ENCODE results near the gene TMEM117. TPM values are rescaled to one million over a fixed set of nuclear protein-coding genes. Genes with fewer than 3 reads are reported as not detected.
A peak's percentile ranks its signal among the peaks of the same experiment; 100 is the strongest.

TMEM117 gene
- polyA plus RNA-seq, 1 donor (not counting 4 experiments of a cell fraction or from before 2014, with no cell fraction given): 8.5 TPM

- H3K9me1 ChIP-seq (ENCODE audit: control insufficient read depth, extremely low read depth, insufficient read depth, low read length): no peaks in the 10 kb centered on the region
- dilution Hi-C loops (cut with MboI; ENCODE audit: extremely low pct_ligation_motif_present, low sequenced_read_pairs): no loop called here
- no peak overlapping the region for H2AFZ ChIP-seq (ENCODE audit: control insufficient read depth, low read length)
- FAIRE-seq (peak; percentile 51), DNase-seq (ENCODE audit: low read depth, low spot score) (no peak)
- no peaks in the 10 kb centered on the region for H3K79me2 ChIP-seq (ENCODE audit: control insufficient read depth, insufficient read depth, low read length)
- TF ChIP-seq CTCF (optimal IDR thresholded peaks at IDR 0.05 in 1 of 3, IDR thresholded peaks at IDR 0.05 in 1 of 3, conservative IDR thresholded peaks at IDR 0.05 in 1 of 3; ENCODE audit: extremely low read depth in 1 of 3, insufficient read depth in 2 of 3, low read length in 3 of 3) (no peak), EZH2 (IDR thresholded peaks at IDR 0.05; ENCODE audit: low read length) (no peak)
- H3K9me3 ChIP-seq (ENCODE audit: control insufficient read depth, low read depth, low read length): no peaks in the 10 kb centered on the region
- H4K20me1 ChIP-seq (ENCODE audit: control insufficient read depth, extremely low read depth, insufficient read depth, low read length): no peaks in the 10 kb centered on the region
- no peak overlapping the region for H3K9ac ChIP-seq (ENCODE audit: control insufficient read depth, extremely low read depth, insufficient read depth, low read length)
- no peaks in the 10 kb centered on the region for H3K27me3 ChIP-seq (ENCODE audit: control insufficient read depth, extremely low read depth, insufficient read depth, low read length)
- H3K36me3 ChIP-seq (ENCODE audit: control insufficient read depth in 2 of 2, extremely low read depth in 1 of 2, insufficient read depth in 2 of 2, low read length in 2 of 2): no peaks in the 10 kb centered on the region
- H3K4me2 ChIP-seq (ENCODE audit: control insufficient read depth, extremely low read depth, insufficient read depth, low read depth, low read length): no peak overlapping the region
- no peak overlapping the region for H3K27ac ChIP-seq (ENCODE audit: control insufficient read depth, insufficient read depth, low read length)
- H3K4me3 ChIP-seq (ENCODE audit: control insufficient read depth in 2 of 3, extremely low read depth in 1 of 3, insufficient read depth in 2 of 3, low read depth in 1 of 3, low read length in 3 of 3): no peak overlapping the region
- H3K4me1 ChIP-seq (ENCODE audit: control insufficient read depth, extremely low read depth, insufficient read depth, low read length): no peaks in the 10 kb centered on the region
Observed at GRCh38 chr12:44076871-44077270, 241.0 kb downstream of the TMEM117 start.

GRCh38 chr12:44077294-44077693 lies 241.4 kb downstream of the TMEM117 start:
- no peak for TF ChIP-seq EZH2 (IDR thresholded peaks at IDR 0.05; ENCODE audit: low read length)
- no peak for TF ChIP-seq CTCF (optimal IDR thresholded peaks at IDR 0.05 in 1 of 3, IDR thresholded peaks at IDR 0.05 in 1 of 3, conservative IDR thresholded peaks at IDR 0.05 in 1 of 3; ENCODE audit: extremely low read depth in 1 of 3, insufficient read depth in 2 of 3, low read length in 3 of 3)
- DNase-seq (ENCODE audit: low read depth, low spot score): no peak
- Histone ChIP-seq H3K4me1 (ENCODE audit: control insufficient read depth, extremely low read depth, insufficient read depth, low read length) (no peaks in the 10 kb centered on the region), H4K20me1 (ENCODE audit: control insufficient read depth, extremely low read depth, insufficient read depth, low read length) (no peaks in the 10 kb centered on the region), H3K9me1 (ENCODE audit: control insufficient read depth, extremely low read depth, insufficient read depth, low read length) (no peaks in the 10 kb centered on the region), H3K9ac (ENCODE audit: control insufficient read depth, extremely low read depth, insufficient read depth, low read length) (no peak overlapping the region), H3K4me2 (ENCODE audit: control insufficient read depth, extremely low read depth, insufficient read depth, low read depth, low read length) (no peak overlapping the region), H3K9me3 (ENCODE audit: control insufficient read depth, low read depth, low read length) (no peaks in the 10 kb centered on the region), H3K79me2 (ENCODE audit: control insufficient read depth, insufficient read depth, low read length) (no peaks in the 10 kb centered on the region), H3K27ac (ENCODE audit: control insufficient read depth, insufficient read depth, low read length) (no peak overlapping the region), H3K36me3 (ENCODE audit: control insufficient read depth in 2 of 2, extremely low read depth in 1 of 2, insufficient read depth in 2 of 2, low read length in 2 of 2) (no peaks in the 10 kb centered on the region), H3K27me3 (ENCODE audit: control insufficient read depth, extremely low read depth, insufficient read depth, low read length) (no peaks in the 10 kb centered on the region), H2AFZ (ENCODE audit: control insufficient read depth, low read length) (no peak overlapping the region), H3K4me3 (ENCODE audit: control insufficient read depth in 2 of 3, extremely low read depth in 1 of 3, insufficient read depth in 2 of 3, low read depth in 1 of 3, low read length in 3 of 3) (no peak overlapping the region)
- no peak for FAIRE-seq
- dilution Hi-C loops (cut with MboI; ENCODE audit: extremely low pct_ligation_motif_present, low sequenced_read_pairs): no loop called here

Data from keratinocyte (primary cell).